ENCODE measurements around the gene ARL14.
"Not testable (repeated sequence)": the region's sequence is repeated elsewhere in the genome, so short reads cannot be mapped to it uniquely, and the experiment has no call there.

ARL14 gene

GRCh38 chr3:160677459-160677881, 510 bp downstream of the ARL14 start:
- DNase-seq (ENCODE audit: low read depth) = no peak

GRCh38 chr3:160678292-160678842, 1.4 kb downstream of the ARL14 start:
- DNase-seq (ENCODE audit: low read depth) = no peak

GRCh38 chr3:160684368-160684740, 7.4 kb downstream of the ARL14 start:
- no peak for DNase-seq (ENCODE audit: low read depth)

- DNase-seq (ENCODE audit: low read depth) = no peak
Observed at GRCh38 chr3:160685144-160685766, 8.3 kb downstream of the ARL14 start.

- DNase-seq (ENCODE audit: low read depth) = no peak
Observed at GRCh38 chr3:160686955-160687535, 10.1 kb downstream of the ARL14 start.

DNA sequence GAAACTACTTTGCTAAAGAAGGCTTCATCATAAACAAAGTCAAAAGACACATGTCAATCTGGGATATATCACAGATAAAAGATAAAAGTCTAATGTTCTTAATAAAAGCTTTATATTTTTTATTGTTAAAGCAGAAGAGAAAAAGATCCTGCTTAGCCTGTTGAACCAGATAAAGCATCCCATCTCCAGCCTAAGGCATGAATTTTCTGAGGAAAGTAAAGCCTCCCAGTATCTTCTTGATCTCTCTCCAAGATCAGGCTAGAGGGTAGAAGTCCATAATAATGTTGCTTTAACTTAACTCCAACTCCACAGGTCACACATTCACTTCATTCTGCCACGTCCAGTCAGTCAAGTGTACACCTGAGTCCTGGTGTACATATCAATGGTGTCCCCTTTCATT, 14.2 kb downstream of the ARL14 start:
- DNase-seq (ENCODE audit: low read depth) = no peak

DNA sequence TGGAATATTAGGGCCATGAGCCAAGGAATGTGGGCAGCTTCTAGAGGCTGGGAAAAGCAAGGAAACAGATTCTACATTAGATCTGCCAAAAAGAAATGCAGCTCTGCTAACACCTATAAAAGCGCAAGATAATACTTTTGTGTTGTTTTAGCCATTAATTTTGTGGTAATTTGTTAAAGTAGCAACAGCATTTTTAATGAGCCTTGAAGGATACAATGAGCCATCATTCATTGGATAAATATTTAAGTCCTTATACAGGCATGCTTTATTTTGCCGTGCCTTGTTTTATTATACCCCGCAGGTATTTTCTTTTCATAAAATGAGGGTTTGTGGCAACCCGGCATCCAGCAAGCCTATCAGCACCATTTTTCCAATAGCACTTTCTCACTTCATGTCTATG, 15.0 kb downstream of the ARL14 start:
- no peak for DNase-seq (ENCODE audit: low read depth)

- DNase-seq (ENCODE audit: low read depth) = no peak
Observed at GRCh38 chr3:160693191-160693590, 16.2 kb downstream of the ARL14 start.

DNA sequence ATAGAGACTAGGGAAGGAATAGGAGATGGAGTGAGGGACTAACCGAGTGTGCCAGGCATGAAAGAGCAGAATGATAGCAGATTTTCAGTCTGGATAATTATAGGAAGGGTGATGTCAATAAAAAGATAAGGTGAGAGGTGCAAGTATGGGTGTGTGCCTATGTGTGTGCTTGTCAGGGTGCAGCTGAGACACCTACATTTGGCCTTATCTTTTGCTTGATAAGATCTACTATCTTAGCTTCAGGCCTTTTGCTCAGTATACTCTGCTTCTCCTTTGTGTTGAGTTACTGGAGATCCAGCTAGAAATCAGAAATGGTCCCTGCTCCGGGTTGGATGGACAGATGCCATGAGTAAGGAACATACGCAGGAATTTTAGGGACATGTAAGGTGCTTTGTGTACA, 17.4 kb downstream of the ARL14 start:
- DNase-seq (ENCODE audit: low read depth) = no peak

- DNase-seq (ENCODE audit: low read depth) = no peak
Observed at GRCh38 chr3:160695003-160695402, 18.0 kb downstream of the ARL14 start.

GRCh38 chr3:160695915-160696327, 19.0 kb downstream of the ARL14 start:
- DNase-seq (ENCODE audit: low read depth) = no peak

DNA sequence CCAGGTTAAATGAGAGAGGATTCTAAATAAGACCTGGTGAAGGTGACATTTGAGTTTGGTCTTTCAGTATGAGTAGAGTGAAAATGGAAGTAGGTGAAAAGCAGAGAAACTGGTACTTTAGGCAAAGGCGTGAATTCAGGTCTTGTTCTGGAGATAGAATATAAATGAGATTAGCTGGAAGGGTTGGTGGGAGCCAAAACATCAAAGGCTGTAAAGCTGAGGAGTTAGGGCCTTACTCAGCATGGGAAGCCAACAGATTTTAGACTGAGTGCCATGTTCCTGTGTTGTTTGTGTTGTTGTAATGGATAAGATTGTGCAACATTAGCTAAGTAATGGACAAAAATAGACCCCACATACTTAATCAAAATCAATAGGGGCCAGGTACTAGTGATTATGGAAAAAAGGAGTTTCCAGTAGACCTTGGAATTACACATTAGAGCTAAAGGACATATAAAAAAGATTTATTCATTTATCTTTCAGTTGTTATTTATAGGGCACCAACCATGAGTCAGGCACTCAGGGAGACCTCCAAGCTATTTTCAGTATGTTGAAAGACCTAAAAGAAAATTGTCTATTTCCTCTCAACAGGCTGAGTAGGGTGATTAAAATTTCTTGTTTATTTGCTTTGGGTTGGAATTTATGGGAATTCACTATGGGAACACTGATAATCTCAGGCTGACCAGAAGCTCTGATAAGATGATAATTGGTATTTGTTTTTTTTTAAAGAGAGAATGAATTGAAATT, 20.8 kb downstream of the ARL14 start:
- DNase-seq (ENCODE audit: low read depth) = no peak

DNA sequence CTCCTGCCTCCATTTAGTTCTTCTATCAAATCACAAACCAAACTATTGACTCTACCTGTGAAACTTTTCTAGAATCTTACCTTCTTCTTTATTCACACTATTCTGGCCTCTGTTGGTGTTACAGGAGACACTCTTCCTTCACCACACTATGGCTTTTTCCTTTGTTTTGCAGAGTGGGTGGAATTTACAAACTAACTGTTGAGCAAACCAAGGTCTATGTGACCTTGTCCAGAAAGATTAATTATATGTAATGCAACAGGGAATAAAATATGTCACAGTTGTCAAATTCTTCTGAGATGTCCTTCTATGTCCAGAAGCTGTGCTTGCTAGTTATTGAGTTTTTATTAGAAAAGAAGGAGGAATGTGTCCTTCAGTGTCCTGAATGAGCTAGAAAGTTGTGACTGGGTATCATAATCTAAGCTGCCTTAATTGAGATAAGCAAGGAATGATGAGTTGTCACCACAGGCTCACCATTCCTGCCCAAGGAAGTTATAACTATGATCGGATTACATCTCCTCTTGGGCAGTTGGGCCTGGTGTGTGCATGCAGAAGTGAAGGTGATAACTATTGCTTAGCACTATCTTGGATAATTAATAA, 21.7 kb downstream of the ARL14 start:
- DNase-seq (ENCODE audit: low read depth) = no peak

DNA sequence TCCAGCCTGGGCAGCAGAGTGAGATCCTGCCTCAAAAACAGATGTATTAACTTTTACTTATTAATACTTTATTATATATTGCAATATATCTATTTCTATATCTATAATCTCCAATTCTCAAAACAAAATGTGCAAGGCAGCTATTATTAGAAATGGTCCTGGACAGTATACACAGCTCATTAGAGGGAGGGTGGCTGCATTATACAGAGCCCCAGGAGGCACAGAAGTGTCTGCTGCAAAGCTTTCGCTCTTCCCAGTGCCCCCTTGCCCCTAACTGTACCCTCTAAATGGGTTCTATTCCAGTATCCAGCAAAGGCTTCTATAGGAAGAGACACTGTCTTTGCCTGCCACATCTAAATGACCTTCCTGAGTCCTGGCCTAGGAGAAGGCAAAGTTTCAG, 24.5 kb downstream of the ARL14 start:
- no peak for DNase-seq (ENCODE audit: low read depth)

- no peak for DNase-seq (ENCODE audit: low read depth)
Observed at GRCh38 chr3:160702290-160702689, 25.3 kb downstream of the ARL14 start.

- DNase-seq (ENCODE audit: low read depth) = no peak
Observed at GRCh38 chr3:160703974-160704373, 27.0 kb downstream of the ARL14 start.

- DNase-seq (ENCODE audit: low read depth) = no peak
Observed at GRCh38 chr3:160707187-160707794, 30.3 kb downstream of the ARL14 start.

GRCh38 chr3:160709477-160710182, 32.7 kb downstream of the ARL14 start:
- no peak for DNase-seq (ENCODE audit: low read depth)

DNA sequence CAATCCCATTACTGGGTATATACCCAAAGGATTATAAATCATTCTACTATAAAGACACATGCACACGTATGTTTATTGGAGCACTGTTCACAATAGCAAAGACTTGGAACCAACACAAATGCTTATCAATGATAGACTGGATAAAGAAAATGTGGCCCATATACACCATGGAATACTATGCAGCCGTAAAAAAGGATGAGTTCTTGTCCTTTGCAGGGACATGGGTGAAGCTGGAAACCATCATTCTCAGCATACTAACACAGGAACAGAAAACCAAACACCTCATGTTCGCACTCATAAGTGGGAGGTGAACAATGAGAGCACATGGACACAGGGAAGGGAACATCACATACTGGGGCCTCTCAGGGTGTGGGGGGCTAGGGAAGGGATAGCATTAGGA, 36.2 kb downstream of the ARL14 start:
- DNase-seq (ENCODE audit: low read depth) = not testable (repeated sequence)

DNA sequence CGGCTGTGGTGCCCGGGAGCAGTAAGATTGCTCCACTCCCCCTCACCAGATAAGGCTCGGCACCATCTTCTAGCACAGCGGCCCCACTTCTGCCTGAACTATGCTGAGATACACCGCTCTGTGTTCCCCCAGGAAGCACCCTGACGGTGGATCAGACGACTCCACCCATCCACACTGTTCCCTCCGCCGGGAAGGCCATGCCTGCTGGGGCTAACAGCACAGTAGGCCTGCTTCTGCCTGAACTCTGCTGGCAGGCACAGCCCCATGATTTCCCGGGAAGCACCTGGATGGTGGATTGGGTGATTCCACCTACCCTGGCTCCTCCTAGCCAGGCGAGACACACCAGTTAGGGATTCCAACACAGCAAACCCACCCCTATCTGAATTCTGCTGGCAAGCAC, 42.8 kb downstream of the ARL14 start:
- no peak for DNase-seq (ENCODE audit: low read depth)

- no peak for DNase-seq (ENCODE audit: low read depth)
Observed at GRCh38 chr3:160720123-160720746, 43.3 kb downstream of the ARL14 start.
